ENCODE results near the gene SLC7A1. TPM values are rescaled to one million over a fixed set of nuclear protein-coding genes. Genes with fewer than 3 reads are reported as not detected.

The SLC7A1 gene
- polyA plus RNA-seq, 2 of the 4 experiments (the other 2 are of a cell fraction): 19.9 to 24.8 TPM

DNA sequence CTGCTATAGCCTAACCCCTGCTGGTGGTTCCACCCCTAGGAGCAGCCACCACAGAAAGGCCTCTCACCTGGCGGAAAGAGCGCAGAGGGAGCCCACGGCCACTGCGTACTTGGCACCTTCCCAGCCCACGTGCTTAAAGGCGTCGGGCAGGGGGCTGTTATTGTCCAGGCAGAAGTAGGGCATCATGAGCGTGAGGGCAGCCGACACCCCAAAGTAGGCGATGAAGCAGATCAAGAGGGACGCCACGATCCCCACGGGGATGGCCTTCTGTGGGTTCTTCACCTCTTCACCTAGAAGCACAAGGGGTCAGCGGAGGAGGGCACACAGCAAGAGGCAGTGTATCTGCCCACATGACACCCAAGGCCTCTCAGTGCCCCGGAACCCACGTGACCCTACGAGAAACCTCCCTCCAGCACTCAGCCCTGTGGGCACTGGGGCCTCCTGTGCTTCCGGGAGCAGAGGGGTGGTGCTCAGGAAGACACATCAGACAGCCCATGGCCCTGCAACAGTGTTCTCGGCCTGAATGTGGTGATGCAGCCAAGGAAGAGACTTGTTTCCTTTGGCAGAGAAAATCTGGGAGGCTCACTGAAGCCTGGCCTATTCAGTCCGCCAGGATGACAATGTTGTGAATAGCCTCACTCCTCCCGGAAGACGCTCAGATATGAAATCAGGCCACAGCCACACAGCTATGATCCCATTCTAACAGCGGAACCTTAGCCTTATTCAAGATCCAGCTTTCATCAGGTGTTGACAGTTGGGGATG is 72.1 kb downstream of the SLC7A1 start:
- POLR2A ChIA-PET: no interaction called here
- no peak for FAIRE-seq
- no peak for DNase-seq (ENCODE audit: low read depth in 1 of 2, low spot score in 1 of 2)
- H3K4me2 ChIP-seq: no peak overlapping the region
- no peaks in the 10 kb centered on the region for H3K9me3 ChIP-seq
- CTCF ChIA-PET: interaction anchor here (1.0 kb wide), 1 partner anchor 15 kb away, joined by 4 read pairs; no protein-coding TSS in a partner anchor
- ATAC-seq: no peak
- no peaks in the 10 kb centered on the region for H3K4me1 ChIP-seq
- 96% methylated on average over 19 of the region's 23 CpGs for WGBS (ENCODE audit: missing lambda C conversion rate)
- no peak overlapping the region for H3K27ac ChIP-seq
- no peak for TF ChIP-seq ESRRA (IDR thresholded peaks at IDR 0.05; ENCODE audit: borderline replicate concordance, low read length)
- TF ChIP-seq HEYL (CRISPR knock-in tag; IDR thresholded peaks at IDR 0.05): no peak
- TF ChIP-seq HOXB13 (CRISPR knock-in tag; IDR thresholded peaks at IDR 0.05; ENCODE audit: low read depth): no peak
- no peak for TF ChIP-seq POLR2A (IDR thresholded peaks at IDR 0.05; ENCODE audit: low read length)
- TF ChIP-seq JUNB (IDR thresholded peaks at IDR 0.05): no peak
- TF ChIP-seq CTCF (IDR thresholded peaks at IDR 0.05): no peak
- TF ChIP-seq JUN (IDR thresholded peaks at IDR 0.05): no peak
- no peak for TF ChIP-seq HDAC2 (IDR thresholded peaks at IDR 0.05)
- TF ChIP-seq, protein P1, sequence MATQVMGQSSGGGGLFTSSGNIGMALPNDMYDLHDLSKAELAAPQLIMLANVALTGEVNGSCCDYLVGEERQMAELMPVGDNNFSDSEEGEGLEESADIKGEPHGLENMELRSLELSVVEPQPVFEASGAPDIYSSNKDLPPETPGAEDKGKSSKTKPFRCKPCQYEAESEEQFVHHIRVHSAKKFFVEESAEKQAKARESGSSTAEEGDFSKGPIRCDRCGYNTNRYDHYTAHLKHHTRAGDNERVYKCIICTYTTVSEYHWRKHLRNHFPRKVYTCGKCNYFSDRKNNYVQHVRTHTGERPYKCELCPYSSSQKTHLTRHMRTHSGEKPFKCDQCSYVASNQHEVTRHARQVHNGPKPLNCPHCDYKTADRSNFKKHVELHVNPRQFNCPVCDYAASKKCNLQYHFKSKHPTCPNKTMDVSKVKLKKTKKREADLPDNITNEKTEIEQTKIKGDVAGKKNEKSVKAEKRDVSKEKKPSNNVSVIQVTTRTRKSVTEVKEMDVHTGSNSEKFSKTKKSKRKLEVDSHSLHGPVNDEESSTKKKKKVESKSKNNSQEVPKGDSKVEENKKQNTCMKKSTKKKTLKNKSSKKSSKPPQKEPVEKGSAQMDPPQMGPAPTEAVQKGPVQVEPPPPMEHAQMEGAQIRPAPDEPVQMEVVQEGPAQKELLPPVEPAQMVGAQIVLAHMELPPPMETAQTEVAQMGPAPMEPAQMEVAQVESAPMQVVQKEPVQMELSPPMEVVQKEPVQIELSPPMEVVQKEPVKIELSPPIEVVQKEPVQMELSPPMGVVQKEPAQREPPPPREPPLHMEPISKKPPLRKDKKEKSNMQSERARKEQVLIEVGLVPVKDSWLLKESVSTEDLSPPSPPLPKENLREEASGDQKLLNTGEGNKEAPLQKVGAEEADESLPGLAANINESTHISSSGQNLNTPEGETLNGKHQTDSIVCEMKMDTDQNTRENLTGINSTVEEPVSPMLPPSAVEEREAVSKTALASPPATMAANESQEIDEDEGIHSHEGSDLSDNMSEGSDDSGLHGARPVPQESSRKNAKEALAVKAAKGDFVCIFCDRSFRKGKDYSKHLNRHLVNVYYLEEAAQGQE (IDR thresholded peaks at IDR 0.05): no peak
- TF ChIP-seq KDM5A (IDR thresholded peaks at IDR 0.05): no peak
- no peak for TF ChIP-seq USF2 (IDR thresholded peaks at IDR 0.05)
- TF ChIP-seq FOSB (CRISPR knock-in tag; IDR thresholded peaks at IDR 0.05): no peak
- no peak for TF ChIP-seq POLR2AphosphoS2 (conservative IDR thresholded peaks at IDR 0.05; ENCODE audit: low read length)
- TF ChIP-seq NPAS2 (CRISPR knock-in tag; IDR thresholded peaks at IDR 0.05; ENCODE audit: borderline replicate concordance): no peak
- TF ChIP-seq RNF2 (IDR thresholded peaks at IDR 0.05; ENCODE audit: borderline replicate concordance, low read depth): no peak
- no peak for TF ChIP-seq HES2 (IDR thresholded peaks at IDR 0.05)
- H3K4me3 ChIP-seq: no peak overlapping the region

DNA sequence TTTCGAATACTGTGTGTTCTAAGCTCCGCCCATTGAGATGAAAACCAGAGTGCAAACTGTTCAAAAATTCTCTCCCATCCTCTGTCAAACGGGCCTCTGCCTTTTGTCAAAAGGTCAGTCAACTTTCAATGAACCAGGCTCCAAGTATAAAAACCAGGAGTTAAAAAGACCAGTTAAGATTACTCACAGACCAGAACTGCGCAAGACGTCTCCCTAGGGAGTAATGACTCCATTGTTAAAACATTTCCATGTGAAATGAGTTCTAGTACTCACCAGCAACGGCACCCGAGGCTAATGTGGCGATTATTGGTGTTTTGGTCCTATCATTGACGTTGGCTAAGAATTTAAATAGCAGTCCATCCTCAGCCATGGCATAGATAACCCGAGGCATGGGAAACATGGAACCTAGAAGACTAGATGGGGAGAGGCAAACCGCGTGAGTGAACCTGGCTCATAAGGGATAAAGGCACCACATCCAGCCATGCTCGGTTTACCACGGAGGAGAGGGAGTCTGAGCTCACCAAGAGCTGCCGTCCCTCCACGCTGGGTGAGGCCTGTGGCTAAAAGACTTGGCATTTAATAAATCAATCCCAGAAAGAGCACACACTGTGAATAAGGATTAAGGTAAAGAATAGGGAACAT is 73.3 kb downstream of the SLC7A1 start:
- DNase-seq (ENCODE audit: low read depth in 1 of 2, low spot score in 1 of 2): no peak
- H3K4me3 ChIP-seq: no peak overlapping the region
- H3K4me1 ChIP-seq: no peaks in the 10 kb centered on the region
- no peak overlapping the region for H3K4me2 ChIP-seq
- 90% methylated on average over 16 of the region's 16 CpGs for WGBS (ENCODE audit: missing lambda C conversion rate)
- H3K9me3 ChIP-seq: no peaks in the 10 kb centered on the region
- ChIA-PET POLR2A (no interaction called here), CTCF (no interaction called here)
- no peak for FAIRE-seq
- no peak overlapping the region for H3K27ac ChIP-seq
- no peak for ATAC-seq
- no peak for TF ChIP-seq BHLHE40 (IDR thresholded peaks at IDR 0.05; ENCODE audit: low read depth, low read length)
- TF ChIP-seq NR3C1 (IDR thresholded peaks at IDR 0.05): no peak
- TF ChIP-seq JUN (IDR thresholded peaks at IDR 0.05): no peak
- no peak for TF ChIP-seq PHF8 (IDR thresholded peaks at IDR 0.05; ENCODE audit: borderline replicate concordance, low read depth)
- no peak for TF ChIP-seq MYC (IDR thresholded peaks at IDR 0.05; ENCODE audit: borderline replicate concordance, low read length)
- TF ChIP-seq USF2 (IDR thresholded peaks at IDR 0.05): no peak
- no peak for TF ChIP-seq JUNB (IDR thresholded peaks at IDR 0.05)
- TF ChIP-seq EHMT2 (IDR thresholded peaks at IDR 0.05; ENCODE audit: low read depth): no peak
- TF ChIP-seq FOXS1 (CRISPR knock-in tag; IDR thresholded peaks at IDR 0.05): no peak
- no peak for TF ChIP-seq ZNF302 (CRISPR knock-in tag; IDR thresholded peaks at IDR 0.05)
- no peak for TF ChIP-seq POLR2A (IDR thresholded peaks at IDR 0.05; ENCODE audit: low read length)
- TF ChIP-seq HES2 (IDR thresholded peaks at IDR 0.05): no peak
- TF ChIP-seq POLR2AphosphoS2 (conservative IDR thresholded peaks at IDR 0.05; ENCODE audit: low read length): no peak
- TF ChIP-seq SREBF2 (IDR thresholded peaks at IDR 0.05): no peak
- TF ChIP-seq HOXA7 (CRISPR knock-in tag; IDR thresholded peaks at IDR 0.05): no peak
- TF ChIP-seq CTCF (IDR thresholded peaks at IDR 0.05): no peak

Data from A549 (cell line).